Measurements from ENCODE around the gene SMYD3.

- TF ChIP-seq CTCF (conservative IDR thresholded peaks at IDR 0.05; ENCODE audit: low read depth, low read length), result no peak
- no peak for TF ChIP-seq RAD21 (IDR thresholded peaks at IDR 0.05; ENCODE audit: low read length)
- TF ChIP-seq USF2 (IDR thresholded peaks at IDR 0.05; ENCODE audit: low read depth, low read length), result no peak
- no peak for TF ChIP-seq POLR2A (IDR thresholded peaks at IDR 0.05; ENCODE audit: low read depth, low read length)
- no peak for TF ChIP-seq MAFK (IDR thresholded peaks at IDR 0.05; ENCODE audit: low read depth, low read length)
- no peak for TF ChIP-seq RFX5 (IDR thresholded peaks at IDR 0.05; ENCODE audit: low read depth, low read length)
- no peak for TF ChIP-seq ELK1 (IDR thresholded peaks at IDR 0.05; ENCODE audit: borderline replicate concordance, low read depth, low read length)
- TF ChIP-seq NFE2L2 (IDR thresholded peaks at IDR 0.05; ENCODE audit: low read depth, low read length), result no peak
- no peak for TF ChIP-seq MXI1 (IDR thresholded peaks at IDR 0.05; ENCODE audit: borderline replicate concordance, low read depth, low read length)
- TF ChIP-seq RCOR1 (IDR thresholded peaks at IDR 0.05; ENCODE audit: insufficient replicate concordance, low read length), result no peak
- no peak for TF ChIP-seq CHD1 (IDR thresholded peaks at IDR 0.05; ENCODE audit: low read depth, low read length)
- no peak for TF ChIP-seq FOS (IDR thresholded peaks at IDR 0.05; ENCODE audit: low read depth, low read length)
- no peak for TF ChIP-seq BHLHE40 (IDR thresholded peaks at IDR 0.05; ENCODE audit: low read depth, low read length)
- TF ChIP-seq CEBPB (IDR thresholded peaks at IDR 0.05; ENCODE audit: low read depth, low read length), result no peak
These were observed 703.4 kb downstream of the SMYD3 start for GRCh38 chr1:245803666-245804037.
